Activated naive CD4-positive, alpha-beta T cell treated with anti-CD3 and anti-CD28 coated beads, Interleukin-2, amount 10 ng/mL, durations not matched to agents 7 days and 5 days (primary cell): ENCODE measurements around the gene CUTA.

Experiments
- CTCF ChIA-PET: fragments of 350-600 bp; sonication (Branson Sonifier 250); formaldehyde crosslinking; loops from one replicate; lab custom pipeline; 2021; ENCODE audit warnings: antibody characterized with exemption; lab: Charles Lee
- DNase-seq: peaks from one replicate; pipeline ENCODE4 v3.0.0-alpha.2; 2020
- H3K27ac Mint-ChIP-seq: one replicate; pipeline ENCODE4 v1.8.0; 2021; ENCODE audit warnings: mild to moderate bottlenecking, moderate library complexity, mixed read lengths
- H3K27me3 Mint-ChIP-seq: one replicate; pipeline ENCODE4 v1.8.0; 2021; ENCODE audit warnings: mild to moderate bottlenecking, mixed read lengths
- H3K36me3 Mint-ChIP-seq: one replicate; pipeline ENCODE4 v1.8.0; 2021; ENCODE audit warnings: mixed read lengths
- H3K4me1 Mint-ChIP-seq: one replicate; pipeline ENCODE4 v1.8.0; 2021; ENCODE audit warnings: mixed read lengths
- H3K4me3 Mint-ChIP-seq: one replicate; pipeline ENCODE4 v1.8.0; 2021; ENCODE audit warnings: mild to moderate bottlenecking, moderate library complexity, mixed read lengths
- H3K9me3 Mint-ChIP-seq: one replicate; pipeline ENCODE4 v1.8.0; 2021; ENCODE audit warnings: mixed read lengths

CUTA gene

GRCh38 chr6:33423777-33424176 is 5.9 kb upstream of the CUTA start:
- DNase-seq, result no peak
- no peak overlapping the region for H3K27ac Mint-ChIP-seq
- CTCF ChIA-PET, result no interaction called here

GRCh38 chr6:33421344-33421643 is 3.4 kb upstream of the CUTA start:
- Mint-ChIP-seq H3K36me3 (peaks cover 18% of the 10 kb centered on the region), H3K27me3 (peaks cover 21% of the 10 kb centered on the region), H3K27ac (no peak overlapping the region), H3K4me1 (peaks cover 70% of the 10 kb centered on the region), H3K4me3 (peak overlapping the region; percentile 16), H3K9me3 (no peaks in the 10 kb centered on the region)
- CTCF ChIA-PET, result no interaction called here
- no peak for DNase-seq

More at GRCh38 chr6:33423777-33424176, 5.9 kb upstream of the CUTA start:
- H3K36me3 Mint-ChIP-seq, result peaks cover 8% of the 10 kb centered on the region
- H3K4me3 Mint-ChIP-seq, result peak overlapping the region; percentile 93
- H3K27me3 Mint-ChIP-seq, result peaks cover 17% of the 10 kb centered on the region
- H3K9me3 Mint-ChIP-seq, result no peaks in the 10 kb centered on the region
- H3K4me1 Mint-ChIP-seq, result peaks cover 70% of the 10 kb centered on the region

GRCh38 chr6:33420491-33421343 is 2.8 kb upstream of the CUTA start:
- H3K4me1 Mint-ChIP-seq, result peaks cover 72% of the 10 kb centered on the region
- H3K27me3 Mint-ChIP-seq, result peaks cover 21% of the 10 kb centered on the region
- CTCF ChIA-PET, result no interaction called here
- H3K27ac Mint-ChIP-seq, result no peak overlapping the region
- H3K4me3 Mint-ChIP-seq, result peak overlapping the region; percentile 49
- H3K36me3 Mint-ChIP-seq, result peaks cover 22% of the 10 kb centered on the region
- no peaks in the 10 kb centered on the region for H3K9me3 Mint-ChIP-seq
- no peak for DNase-seq

GRCh38 chr6:33419580-33420490 is 1.9 kb upstream of the CUTA start, which contains the start of gene SYNGAP1:
TSS of gene SYNGAP1 (plus strand) at chr6:33420065. CDS start at chr6:33420265, 200 bp downstream.
- Mint-ChIP-seq H3K27me3 (peaks cover 21% of the 10 kb centered on the region), H3K27ac (peak within 1 kb of the TSS; percentile 97), H3K4me3 (peak within 1 kb of the TSS; percentile 92), H3K36me3 (peaks cover 30% of the 10 kb centered on the region), H3K4me1 (peaks cover 69% of the 10 kb centered on the region), H3K9me3 (no peaks in the 10 kb centered on the region)
- CTCF ChIA-PET, result interaction anchor here (0.6 to 1.7 kb wide), 4 partner anchors 11 to 159 kb away, joined by 3 to 6 read pairs (median 5); partner anchors contain the start of gene BAK1
- DNase-seq, result peak; percentile 68

GRCh38 chr6:33418690-33419291 is 884 bp upstream of the CUTA start:
- Mint-ChIP-seq H3K27ac (peak overlapping the region; percentile 97), H3K9me3 (no peaks in the 10 kb centered on the region), H3K27me3 (peaks cover 19% of the 10 kb centered on the region), H3K4me3 (peak overlapping the region; percentile 92), H3K4me1 (peaks cover 68% of the 10 kb centered on the region), H3K36me3 (peaks cover 37% of the 10 kb centered on the region)
- peak; percentile 49 for DNase-seq
- CTCF ChIA-PET, result interaction anchor here (0.6 to 1.7 kb wide), 11 partner anchors 10 to 169 kb away, joined by 3 to 6 read pairs (median 4); partner anchors contain the start of genes BAK1, RPS18 and VPS52

GRCh38 chr6:33417128-33417902 is 592 bp downstream of the CUTA start:
- CTCF ChIA-PET, result interaction anchor here (1.1 kb wide), 2 partner anchors 15 to 146 kb away, joined by 3 to 4 read pairs; partner anchors contain the start of genes RPS18 and VPS52
- no peaks in the 10 kb centered on the region for H3K9me3 Mint-ChIP-seq
- H3K36me3 Mint-ChIP-seq, result peaks cover 41% of the 10 kb centered on the region
- H3K27ac Mint-ChIP-seq, result peak overlapping the region; percentile 97
- H3K4me1 Mint-ChIP-seq, result peaks cover 78% of the 10 kb centered on the region
- H3K27me3 Mint-ChIP-seq, result peaks cover 6% of the 10 kb centered on the region
- DNase-seq, result peak; percentile 31
- H3K4me3 Mint-ChIP-seq, result peak overlapping the region; percentile 92

- Mint-ChIP-seq H3K9me3 (no peaks in the 10 kb centered on the region), H3K27ac (peak overlapping the region; percentile 97), H3K4me1 (peaks cover 78% of the 10 kb centered on the region), H3K27me3 (peaks cover 4% of the 10 kb centered on the region), H3K36me3 (peaks cover 43% of the 10 kb centered on the region), H3K4me3 (peak overlapping the region; percentile 92)
- CTCF ChIA-PET, result interaction anchor here (1.1 to 1.5 kb wide), 2 partner anchors 14 to 76 kb away, joined by 3 read pairs; no protein-coding TSS in a partner anchor
- no peak for DNase-seq
Measured at GRCh38 chr6:33416386-33417127, 1.4 kb downstream of the CUTA start.

- no peak for DNase-seq
- peaks cover 45% of the 10 kb centered on the region for H3K36me3 Mint-ChIP-seq
- H3K4me3 Mint-ChIP-seq, result peak overlapping the region; percentile 25
- no peak overlapping the region for H3K27ac Mint-ChIP-seq
- CTCF ChIA-PET, result interaction anchor here (1.5 kb wide), 1 partner anchor 77 kb away, joined by 3 read pairs; no protein-coding TSS in a partner anchor
- H3K27me3 Mint-ChIP-seq, result peaks cover 4% of the 10 kb centered on the region
- H3K4me1 Mint-ChIP-seq, result peaks cover 76% of the 10 kb centered on the region
- H3K9me3 Mint-ChIP-seq, result no peaks in the 10 kb centered on the region
Measured at GRCh38 chr6:33415831-33416230, 2.1 kb downstream of the CUTA start.

- peaks cover 4% of the 10 kb centered on the region for H3K27me3 Mint-ChIP-seq
- no peaks in the 10 kb centered on the region for H3K9me3 Mint-ChIP-seq
- H3K4me3 Mint-ChIP-seq, result peak overlapping the region; percentile 35
- H3K27ac Mint-ChIP-seq, result no peak overlapping the region
- peak; percentile 42 for DNase-seq
- peaks cover 76% of the 10 kb centered on the region for H3K4me1 Mint-ChIP-seq
- CTCF ChIA-PET, result no interaction called here
- peaks cover 48% of the 10 kb centered on the region for H3K36me3 Mint-ChIP-seq
Measured at GRCh38 chr6:33414592-33415271, 3.2 kb downstream of the CUTA start.

GRCh38 chr6:33413241-33414120 is 4.4 kb downstream of the CUTA start:
- no peak for DNase-seq
- Mint-ChIP-seq H3K9me3 (no peaks in the 10 kb centered on the region), H3K27ac (no peak overlapping the region), H3K36me3 (peaks cover 56% of the 10 kb centered on the region), H3K4me3 (peak overlapping the region; percentile 10), H3K4me1 (peaks cover 73% of the 10 kb centered on the region), H3K27me3 (peaks cover 4% of the 10 kb centered on the region)
- CTCF ChIA-PET, result interaction anchor here (0.9 kb wide), 1 partner anchor 23 kb away, joined by 3 read pairs; no protein-coding TSS in a partner anchor

GRCh38 chr6:33412140-33413009 is 5.5 kb downstream of the CUTA start:
- peaks cover 71% of the 10 kb centered on the region for H3K4me1 Mint-ChIP-seq
- H3K27ac Mint-ChIP-seq, result peak overlapping the region; percentile 83
- peaks cover 62% of the 10 kb centered on the region for H3K36me3 Mint-ChIP-seq
- H3K27me3 Mint-ChIP-seq, result no peaks in the 10 kb centered on the region
- DNase-seq, result no peak
- H3K4me3 Mint-ChIP-seq, result peak overlapping the region; percentile 78
- H3K9me3 Mint-ChIP-seq, result no peaks in the 10 kb centered on the region
- CTCF ChIA-PET, result no interaction called here
